ENCODE results near the gene SERPINA12. TPM values are rescaled to one million over a fixed set of nuclear protein-coding genes. Genes with fewer than 3 reads are reported as not detected.

SERPINA12 gene
- polyA plus RNA-seq, 1 donor (not counting 4 experiments of a cell fraction or from before 2014, with no cell fraction given): 0.26 TPM

DNA sequence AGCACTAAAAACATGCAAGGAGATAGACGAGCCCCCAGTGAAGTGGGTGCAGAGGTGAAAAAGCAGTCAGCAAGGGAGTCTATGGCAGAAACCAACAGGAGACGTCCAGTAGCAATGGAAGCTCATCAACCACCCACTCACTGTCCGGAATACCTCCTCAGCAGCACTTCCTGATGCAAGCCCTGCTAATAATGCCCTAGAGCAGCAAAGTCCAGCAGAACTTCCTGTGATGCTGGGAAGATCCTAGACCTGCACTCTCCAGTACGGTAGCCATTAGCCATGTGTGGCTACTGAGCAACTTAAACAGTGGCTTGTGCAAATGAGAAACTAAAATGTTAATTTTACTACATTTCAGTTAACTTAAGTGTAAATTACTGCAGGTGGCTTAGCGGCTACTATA is 44.2 kb downstream of the SERPINA12 start:
- Histone ChIP-seq H3K4me1 (ENCODE audit: control insufficient read depth, extremely low read depth, insufficient read depth, low read length) (no peaks in the 10 kb centered on the region), H4K20me1 (ENCODE audit: control insufficient read depth, extremely low read depth, insufficient read depth, low read length) (no peaks in the 10 kb centered on the region), H3K9ac (ENCODE audit: control insufficient read depth, extremely low read depth, insufficient read depth, low read length) (no peak overlapping the region), H2AFZ (ENCODE audit: control insufficient read depth, low read length) (no peak overlapping the region), H3K27me3 (ENCODE audit: control insufficient read depth, extremely low read depth, insufficient read depth, low read length) (no peaks in the 10 kb centered on the region), H3K4me3 (ENCODE audit: control insufficient read depth in 2 of 3, extremely low read depth in 1 of 3, insufficient read depth in 2 of 3, low read depth in 1 of 3, low read length in 3 of 3) (no peak overlapping the region), H3K27ac (ENCODE audit: control insufficient read depth, insufficient read depth, low read length) (no peak overlapping the region), H3K9me3 (ENCODE audit: control insufficient read depth, low read depth, low read length) (peaks cover 3% of the 10 kb centered on the region), H3K4me2 (ENCODE audit: control insufficient read depth, extremely low read depth, insufficient read depth, low read depth, low read length) (no peak overlapping the region), H3K79me2 (ENCODE audit: control insufficient read depth, insufficient read depth, low read length) (no peaks in the 10 kb centered on the region), H3K9me1 (ENCODE audit: control insufficient read depth, extremely low read depth, insufficient read depth, low read length) (no peaks in the 10 kb centered on the region), H3K36me3 (ENCODE audit: control insufficient read depth in 2 of 2, extremely low read depth in 1 of 2, insufficient read depth in 2 of 2, low read length in 2 of 2) (no peaks in the 10 kb centered on the region)
- no peak for TF ChIP-seq CTCF (optimal IDR thresholded peaks at IDR 0.05 in 1 of 3, IDR thresholded peaks at IDR 0.05 in 1 of 3, conservative IDR thresholded peaks at IDR 0.05 in 1 of 3; ENCODE audit: extremely low read depth in 1 of 3, insufficient read depth in 2 of 3, low read length in 3 of 3)
- TF ChIP-seq EZH2 (IDR thresholded peaks at IDR 0.05; ENCODE audit: low read length): no peak
- dilution Hi-C loops (cut with MboI; ENCODE audit: extremely low pct_ligation_motif_present, low sequenced_read_pairs): no loop called here
- DNase-seq (ENCODE audit: low read depth, low spot score) (no peak), FAIRE-seq (no peak)

DNA sequence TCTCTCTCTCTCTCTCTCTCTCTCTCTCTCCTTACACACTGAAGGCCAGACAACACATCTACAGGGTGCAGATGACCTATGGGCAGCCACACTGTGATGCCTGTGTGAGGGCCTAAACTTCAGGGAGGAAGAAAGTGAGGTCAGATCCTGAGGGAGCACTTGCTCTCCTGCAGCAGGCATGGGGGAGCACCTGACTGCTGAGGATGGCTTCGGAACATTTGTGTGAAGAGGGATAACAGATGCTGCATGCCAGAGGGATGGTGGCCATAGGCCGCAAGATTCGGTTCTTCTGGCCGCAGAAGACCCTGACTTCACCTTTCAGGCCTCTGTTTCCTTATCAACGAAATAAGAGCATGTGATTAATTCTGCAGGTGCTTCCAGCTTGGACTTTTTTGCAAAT is 45.0 kb downstream of the SERPINA12 start:
- no peak for DNase-seq (ENCODE audit: low read depth, low spot score)

More for the DNA sequence above, 45.0 kb downstream of the SERPINA12 start:
- Histone ChIP-seq H3K9me3 (ENCODE audit: control insufficient read depth, low read depth, low read length) (peaks cover 3% of the 10 kb centered on the region), H3K4me3 (ENCODE audit: control insufficient read depth in 2 of 3, extremely low read depth in 1 of 3, insufficient read depth in 2 of 3, low read depth in 1 of 3, low read length in 3 of 3) (no peak overlapping the region), H3K79me2 (ENCODE audit: control insufficient read depth, insufficient read depth, low read length) (no peaks in the 10 kb centered on the region), H2AFZ (ENCODE audit: control insufficient read depth, low read length) (no peak overlapping the region), H4K20me1 (ENCODE audit: control insufficient read depth, extremely low read depth, insufficient read depth, low read length) (no peaks in the 10 kb centered on the region), H3K4me1 (ENCODE audit: control insufficient read depth, extremely low read depth, insufficient read depth, low read length) (no peaks in the 10 kb centered on the region), H3K27me3 (ENCODE audit: control insufficient read depth, extremely low read depth, insufficient read depth, low read length) (no peaks in the 10 kb centered on the region), H3K9me1 (ENCODE audit: control insufficient read depth, extremely low read depth, insufficient read depth, low read length) (no peaks in the 10 kb centered on the region), H3K27ac (ENCODE audit: control insufficient read depth, insufficient read depth, low read length) (no peak overlapping the region), H3K9ac (ENCODE audit: control insufficient read depth, extremely low read depth, insufficient read depth, low read length) (no peak overlapping the region), H3K4me2 (ENCODE audit: control insufficient read depth, extremely low read depth, insufficient read depth, low read depth, low read length) (no peak overlapping the region), H3K36me3 (ENCODE audit: control insufficient read depth in 2 of 2, extremely low read depth in 1 of 2, insufficient read depth in 2 of 2, low read length in 2 of 2) (no peaks in the 10 kb centered on the region)
- TF ChIP-seq EZH2 (IDR thresholded peaks at IDR 0.05; ENCODE audit: low read length): no peak
- TF ChIP-seq CTCF (optimal IDR thresholded peaks at IDR 0.05 in 1 of 3, IDR thresholded peaks at IDR 0.05 in 1 of 3, conservative IDR thresholded peaks at IDR 0.05 in 1 of 3; ENCODE audit: extremely low read depth in 1 of 3, insufficient read depth in 2 of 3, low read length in 3 of 3): no peak
- FAIRE-seq: no peak
- dilution Hi-C loops (cut with MboI; ENCODE audit: extremely low pct_ligation_motif_present, low sequenced_read_pairs): no loop called here

Data from keratinocyte (primary cell).